ENCODE results near the gene C5. TPM values are rescaled to one million over a fixed set of nuclear protein-coding genes. Genes with fewer than 3 reads are reported as not detected.

C5 gene
- total RNA-seq, 3 donors from 2014 or later (not counting 1 experiment from before 2014, with no cell fraction given) = 1.5 to 2.0 (median 1.5) TPM

GRCh38 chr9:120912958-120913646 is 137.0 kb downstream of the C5 start:
- H3K9me3 ChIP-seq (ENCODE audit: control insufficient read depth, insufficient read depth, low read length) = no peaks in the 10 kb centered on the region
- no peak for ATAC-seq
- TF ChIP-seq, protein P1, sequence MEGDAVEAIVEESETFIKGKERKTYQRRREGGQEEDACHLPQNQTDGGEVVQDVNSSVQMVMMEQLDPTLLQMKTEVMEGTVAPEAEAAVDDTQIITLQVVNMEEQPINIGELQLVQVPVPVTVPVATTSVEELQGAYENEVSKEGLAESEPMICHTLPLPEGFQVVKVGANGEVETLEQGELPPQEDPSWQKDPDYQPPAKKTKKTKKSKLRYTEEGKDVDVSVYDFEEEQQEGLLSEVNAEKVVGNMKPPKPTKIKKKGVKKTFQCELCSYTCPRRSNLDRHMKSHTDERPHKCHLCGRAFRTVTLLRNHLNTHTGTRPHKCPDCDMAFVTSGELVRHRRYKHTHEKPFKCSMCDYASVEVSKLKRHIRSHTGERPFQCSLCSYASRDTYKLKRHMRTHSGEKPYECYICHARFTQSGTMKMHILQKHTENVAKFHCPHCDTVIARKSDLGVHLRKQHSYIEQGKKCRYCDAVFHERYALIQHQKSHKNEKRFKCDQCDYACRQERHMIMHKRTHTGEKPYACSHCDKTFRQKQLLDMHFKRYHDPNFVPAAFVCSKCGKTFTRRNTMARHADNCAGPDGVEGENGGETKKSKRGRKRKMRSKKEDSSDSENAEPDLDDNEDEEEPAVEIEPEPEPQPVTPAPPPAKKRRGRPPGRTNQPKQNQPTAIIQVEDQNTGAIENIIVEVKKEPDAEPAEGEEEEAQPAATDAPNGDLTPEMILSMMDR (IDR thresholded peaks at IDR 0.05) = no peak
- Mint-ChIP-seq H3K27ac (no peak overlapping the region), H3K4me3 (no peak overlapping the region), H3K9me3 (no peaks in the 10 kb centered on the region), H3K27me3 (ENCODE audit: low read depth in 2 of 2) (no peaks in the 10 kb centered on the region), H3K36me3 (no peaks in the 10 kb centered on the region), H3K4me1 (peaks cover 5 to 19% of the 10 kb centered on the region in 2 donors)
- no peak overlapping the region for H3K27ac ChIP-seq (ENCODE audit: low read length)
- H3K4me3 ChIP-seq (ENCODE audit: low read length) = no peak overlapping the region
- H3K36me3 ChIP-seq (ENCODE audit: control insufficient read depth, insufficient read depth, low read length) = peaks cover 60% of the 10 kb centered on the region
- no peak for DNase-seq
- intact Hi-C loops (cut with micrococcal nuclease) = no loop called here
- 92% methylated on average over 12 of the region's 13 CpGs for WGBS (ENCODE audit: insufficient coverage)
- peaks cover 35% of the 10 kb centered on the region for H3K4me1 ChIP-seq (ENCODE audit: control insufficient read depth, insufficient read depth, low read length)
- no peaks in the 10 kb centered on the region for H3K27me3 ChIP-seq (ENCODE audit: control insufficient read depth, insufficient read depth, low read length)

- Mint-ChIP-seq H3K36me3 (no peaks in the 10 kb centered on the region), H3K27me3 (ENCODE audit: low read depth in 2 of 2) (no peaks in the 10 kb centered on the region), H3K27ac (no peak overlapping the region), H3K4me1 (peaks cover 12 to 15% of the 10 kb centered on the region in 2 donors), H3K4me3 (no peak overlapping the region), H3K9me3 (no peaks in the 10 kb centered on the region)
- no peak overlapping the region for H3K4me3 ChIP-seq (ENCODE audit: low read length)
- no peak for ATAC-seq
- intact Hi-C loops (cut with micrococcal nuclease) = no loop called here
- H3K36me3 ChIP-seq (ENCODE audit: control insufficient read depth, insufficient read depth, low read length) = peaks cover 57% of the 10 kb centered on the region
- no peak for DNase-seq
- TF ChIP-seq, protein P1 (IDR thresholded peaks at IDR 0.05) = no peak
- H3K9me3 ChIP-seq (ENCODE audit: control insufficient read depth, insufficient read depth, low read length) = no peaks in the 10 kb centered on the region
- no peaks in the 10 kb centered on the region for H3K27me3 ChIP-seq (ENCODE audit: control insufficient read depth, insufficient read depth, low read length)
- WGBS (ENCODE audit: insufficient coverage) = 97% methylated on average over 9 of the region's 9 CpGs
- H3K27ac ChIP-seq (ENCODE audit: low read length) = no peak overlapping the region
- peaks cover 34% of the 10 kb centered on the region for H3K4me1 ChIP-seq (ENCODE audit: control insufficient read depth, insufficient read depth, low read length)
Measured at GRCh38 chr9:120911295-120911837, 138.7 kb downstream of the C5 start.

DNA sequence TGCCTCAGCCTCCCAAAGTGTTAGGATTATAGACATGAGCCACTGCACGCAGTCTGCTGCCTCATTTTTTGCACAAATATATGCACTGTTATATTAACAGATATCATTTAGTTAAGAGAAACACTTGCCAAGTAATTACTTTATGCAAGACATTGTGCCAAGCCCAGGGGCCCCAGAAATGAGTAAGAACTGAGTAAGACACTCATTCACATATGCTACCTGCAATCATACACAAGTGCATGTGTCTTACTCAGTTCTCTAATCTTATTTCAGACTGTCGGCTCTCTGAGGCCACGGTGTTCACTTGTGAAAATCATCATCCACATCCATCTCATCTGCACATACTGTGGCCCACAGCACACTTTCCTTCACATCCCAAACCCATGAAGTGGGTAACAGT is 139.4 kb downstream of the C5 start:
- ATAC-seq (no peak), DNase-seq (no peak)
- H3K27ac ChIP-seq (ENCODE audit: low read length) = no peak overlapping the region
- whole genome bisulfite sequencing (ENCODE audit: insufficient coverage) = 89% methylated on average over 3 of the region's 3 CpGs
- H3K27me3 ChIP-seq (ENCODE audit: control insufficient read depth, insufficient read depth, low read length) = no peaks in the 10 kb centered on the region
- peaks cover 37% of the 10 kb centered on the region for H3K4me1 ChIP-seq (ENCODE audit: control insufficient read depth, insufficient read depth, low read length)
- Mint-ChIP-seq H3K9me3 (no peaks in the 10 kb centered on the region), H3K27me3 (ENCODE audit: low read depth in 2 of 2) (no peaks in the 10 kb centered on the region), H3K4me1 (peaks cover 10 to 19% of the 10 kb centered on the region in 2 donors), H3K4me3 (no peak overlapping the region), H3K36me3 (no peaks in the 10 kb centered on the region), H3K27ac (no peak overlapping the region)
- H3K36me3 ChIP-seq (ENCODE audit: control insufficient read depth, insufficient read depth, low read length) = peaks cover 60% of the 10 kb centered on the region
- intact Hi-C loops (cut with micrococcal nuclease) = no loop called here
- no peaks in the 10 kb centered on the region for H3K9me3 ChIP-seq (ENCODE audit: control insufficient read depth, insufficient read depth, low read length)
- TF ChIP-seq, protein P1 (IDR thresholded peaks at IDR 0.05) = no peak
- no peak overlapping the region for H3K4me3 ChIP-seq (ENCODE audit: low read length)

All from natural killer cell (primary cell).